ENCODE data around the gene PTPA.
"Not testable (repeated sequence)": the region's sequence is repeated elsewhere in the genome, so short reads cannot be mapped to it uniquely, and the experiment has no call there.

The PTPA gene

GRCh38 chr9:129197045-129197444, 85.8 kb downstream of the PTPA start:
- not testable (repeated sequence) for DNase-seq (ENCODE audit: low read depth in 1 of 2, low spot score in 1 of 2)

- DNase-seq (ENCODE audit: low read depth in 1 of 2, low spot score in 1 of 2), result no peak
Measured at GRCh38 chr9:129197978-129198318, 86.7 kb downstream of the PTPA start.

All from stimulated activated CD4-positive, alpha-beta T cell treated with anti-CD3 and anti-CD28 coated beads, Interleukin-15, amount 100 ng/mL, for 1 hour (primary cell).